Measurements from ENCODE around the gene PCNX3.
A peak's percentile ranks its signal among the peaks of the same experiment; 100 is the strongest.
"Not testable (repeated sequence)": the region's sequence is repeated elsewhere in the genome, so short reads cannot be mapped to it uniquely, and the experiment has no call there.

The PCNX3 gene

GRCh38 chr11:65663639-65664200, 48.1 kb downstream of the PCNX3 start:
- Histone ChIP-seq H3K4me2 (ENCODE audit: insufficient read depth, low read length) (peak overlapping the region; percentile 98), H3K27ac (ENCODE audit: low read length) (peak overlapping the region; percentile 76), H3K4me1 (ENCODE audit: insufficient read depth, low read length) (peaks cover 33% of the 10 kb centered on the region), H3K79me2 (ENCODE audit: insufficient read depth, low read length) (peaks cover 50% of the 10 kb centered on the region), H3K36me3 (ENCODE audit: insufficient read depth, low read length) (peaks cover 29% of the 10 kb centered on the region), H3K27me3 (ENCODE audit: insufficient read depth, low read length, poor library complexity) (no peaks in the 10 kb centered on the region), H3K9me3 (ENCODE audit: insufficient read depth, low read length, severe bottlenecking) (no peaks in the 10 kb centered on the region), H3K9ac (ENCODE audit: low read depth, low read length) (peak overlapping the region; percentile 83), H4K20me1 (ENCODE audit: insufficient read depth, low read length) (peaks cover 28% of the 10 kb centered on the region), H2AFZ (ENCODE audit: low read depth, low read length) (peak overlapping the region; percentile 77), H3K4me3 (ENCODE audit: low read depth in 1 of 2, low read length in 2 of 2) (peak overlapping the region; percentile 51 to 77)
- peak; percentile 51 for DNase-seq
- ATAC-seq (ENCODE audit: insufficient read depth, low read depth) = peak; percentile 41
- no peak for TF ChIP-seq CTCF (IDR thresholded peaks at IDR 0.05; ENCODE audit: borderline replicate concordance, extremely low read depth, low read length, poor library complexity, severe bottlenecking)
- TF ChIP-seq EZH2 (IDR thresholded peaks at IDR 0.05; ENCODE audit: borderline replicate concordance, low read depth, low read length, severe bottlenecking) = no peak

- H3K27ac ChIP-seq (ENCODE audit: low read length) = no peak overlapping the region
- no peak overlapping the region for H2AFZ ChIP-seq (ENCODE audit: low read depth, low read length)
- H3K4me1 ChIP-seq (ENCODE audit: insufficient read depth, low read length) = no peaks in the 10 kb centered on the region
- H3K36me3 ChIP-seq (ENCODE audit: insufficient read depth, low read length) = no peaks in the 10 kb centered on the region
- H3K79me2 ChIP-seq (ENCODE audit: insufficient read depth, low read length) = no peaks in the 10 kb centered on the region
- no peak overlapping the region for H3K4me3 ChIP-seq (ENCODE audit: low read depth in 1 of 2, low read length in 2 of 2)
- ATAC-seq (ENCODE audit: insufficient read depth, low read depth) (no peak), DNase-seq (no peak)
- no peak for TF ChIP-seq EZH2 (IDR thresholded peaks at IDR 0.05; ENCODE audit: borderline replicate concordance, low read depth, low read length, severe bottlenecking)
- no peak overlapping the region for H3K9ac ChIP-seq (ENCODE audit: low read depth, low read length)
- no peaks in the 10 kb centered on the region for H4K20me1 ChIP-seq (ENCODE audit: insufficient read depth, low read length)
- H3K9me3 ChIP-seq (ENCODE audit: insufficient read depth, low read length, severe bottlenecking) = no peaks in the 10 kb centered on the region
- no peaks in the 10 kb centered on the region for H3K27me3 ChIP-seq (ENCODE audit: insufficient read depth, low read length, poor library complexity)
- H3K4me2 ChIP-seq (ENCODE audit: insufficient read depth, low read length) = no peak overlapping the region
These were observed 56.7 kb downstream of the PCNX3 start for GRCh38 chr11:65672180-65672860.

GRCh38 chr11:65672982-65673381, 57.4 kb downstream of the PCNX3 start:
- no peaks in the 10 kb centered on the region for H3K36me3 ChIP-seq (ENCODE audit: insufficient read depth, low read length)
- no peak overlapping the region for H3K4me3 ChIP-seq (ENCODE audit: low read depth in 1 of 2, low read length in 2 of 2)
- TF ChIP-seq EZH2 (IDR thresholded peaks at IDR 0.05; ENCODE audit: borderline replicate concordance, low read depth, low read length, severe bottlenecking) (no peak), CTCF (IDR thresholded peaks at IDR 0.05; ENCODE audit: borderline replicate concordance, extremely low read depth, low read length, poor library complexity, severe bottlenecking) (no peak)
- no peak for DNase-seq
- no peak overlapping the region for H3K9ac ChIP-seq (ENCODE audit: low read depth, low read length)
- no peak overlapping the region for H3K4me2 ChIP-seq (ENCODE audit: insufficient read depth, low read length)
- H3K4me1 ChIP-seq (ENCODE audit: insufficient read depth, low read length) = no peaks in the 10 kb centered on the region
- H4K20me1 ChIP-seq (ENCODE audit: insufficient read depth, low read length) = no peaks in the 10 kb centered on the region
- H3K27me3 ChIP-seq (ENCODE audit: insufficient read depth, low read length, poor library complexity) = no peaks in the 10 kb centered on the region
- H3K27ac ChIP-seq (ENCODE audit: low read length) = no peak overlapping the region
- H2AFZ ChIP-seq (ENCODE audit: low read depth, low read length) = no peak overlapping the region
- no peak for ATAC-seq (ENCODE audit: insufficient read depth, low read depth)
- H3K79me2 ChIP-seq (ENCODE audit: insufficient read depth, low read length) = no peaks in the 10 kb centered on the region
- no peaks in the 10 kb centered on the region for H3K9me3 ChIP-seq (ENCODE audit: insufficient read depth, low read length, severe bottlenecking)

GRCh38 chr11:65680192-65680743, 64.7 kb downstream of the PCNX3 start:
- Histone ChIP-seq H3K27me3 (ENCODE audit: insufficient read depth, low read length, poor library complexity) (no peaks in the 10 kb centered on the region), H3K79me2 (ENCODE audit: insufficient read depth, low read length) (no peaks in the 10 kb centered on the region), H3K27ac (ENCODE audit: low read length) (no peak overlapping the region), H3K9ac (ENCODE audit: low read depth, low read length) (no peak overlapping the region), H3K9me3 (ENCODE audit: insufficient read depth, low read length, severe bottlenecking) (no peaks in the 10 kb centered on the region), H3K4me2 (ENCODE audit: insufficient read depth, low read length) (no peak overlapping the region), H2AFZ (ENCODE audit: low read depth, low read length) (peak overlapping the region; percentile 10; the same call in 1 of the 2 replicates), H3K4me1 (ENCODE audit: insufficient read depth, low read length) (no peaks in the 10 kb centered on the region), H3K36me3 (ENCODE audit: insufficient read depth, low read length) (no peaks in the 10 kb centered on the region), H4K20me1 (ENCODE audit: insufficient read depth, low read length) (no peaks in the 10 kb centered on the region), H3K4me3 (ENCODE audit: low read depth in 1 of 2, low read length in 2 of 2) (no peak overlapping the region)
- TF ChIP-seq EZH2 (IDR thresholded peaks at IDR 0.05; ENCODE audit: borderline replicate concordance, low read depth, low read length, severe bottlenecking) = no peak
- TF ChIP-seq CTCF (IDR thresholded peaks at IDR 0.05; ENCODE audit: borderline replicate concordance, extremely low read depth, low read length, poor library complexity, severe bottlenecking) = no peak
- DNase-seq (no peak), ATAC-seq (ENCODE audit: insufficient read depth, low read depth) (no peak)

- not testable (repeated sequence) for H2AFZ ChIP-seq (ENCODE audit: low read depth, low read length); H3K4me1 ChIP-seq (ENCODE audit: insufficient read depth, low read length); H3K4me2 ChIP-seq (ENCODE audit: insufficient read depth, low read length); H3K27ac ChIP-seq (ENCODE audit: low read length); H3K36me3 ChIP-seq (ENCODE audit: insufficient read depth, low read length); H3K4me3 ChIP-seq (ENCODE audit: low read depth in 1 of 2, low read length in 2 of 2); H4K20me1 ChIP-seq (ENCODE audit: insufficient read depth, low read length); H3K79me2 ChIP-seq (ENCODE audit: insufficient read depth, low read length); DNase-seq; H3K9ac ChIP-seq (ENCODE audit: low read depth, low read length); H3K9me3 ChIP-seq (ENCODE audit: insufficient read depth, low read length, severe bottlenecking); H3K27me3 ChIP-seq (ENCODE audit: insufficient read depth, low read length, poor library complexity); ATAC-seq (ENCODE audit: insufficient read depth, low read depth)
These were observed 67.9 kb downstream of the PCNX3 start for GRCh38 chr11:65683480-65683879.
